Measurements from ENCODE around the gene DENND2A.

DNA sequence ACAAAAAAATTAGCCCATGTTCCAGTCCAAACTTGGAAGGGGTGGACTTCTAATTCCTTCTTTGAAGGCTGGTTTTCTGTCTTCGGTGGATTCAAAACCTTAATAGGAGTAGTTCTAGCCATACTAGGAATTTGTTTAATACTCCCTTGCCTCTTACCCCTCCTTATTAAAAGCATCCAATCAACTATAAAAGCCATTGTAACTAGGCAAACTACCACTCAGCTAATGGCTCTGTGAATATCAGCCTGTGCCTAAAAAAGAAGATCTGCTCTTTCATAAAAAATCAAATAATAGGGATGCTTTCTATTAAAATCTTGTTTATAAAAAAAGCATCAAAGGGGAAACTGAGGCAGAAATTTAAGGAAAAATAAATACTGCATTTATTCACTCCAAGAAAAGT, 28.0 kb upstream of the DENND2A start:
- TF ChIP-seq, protein P1, sequence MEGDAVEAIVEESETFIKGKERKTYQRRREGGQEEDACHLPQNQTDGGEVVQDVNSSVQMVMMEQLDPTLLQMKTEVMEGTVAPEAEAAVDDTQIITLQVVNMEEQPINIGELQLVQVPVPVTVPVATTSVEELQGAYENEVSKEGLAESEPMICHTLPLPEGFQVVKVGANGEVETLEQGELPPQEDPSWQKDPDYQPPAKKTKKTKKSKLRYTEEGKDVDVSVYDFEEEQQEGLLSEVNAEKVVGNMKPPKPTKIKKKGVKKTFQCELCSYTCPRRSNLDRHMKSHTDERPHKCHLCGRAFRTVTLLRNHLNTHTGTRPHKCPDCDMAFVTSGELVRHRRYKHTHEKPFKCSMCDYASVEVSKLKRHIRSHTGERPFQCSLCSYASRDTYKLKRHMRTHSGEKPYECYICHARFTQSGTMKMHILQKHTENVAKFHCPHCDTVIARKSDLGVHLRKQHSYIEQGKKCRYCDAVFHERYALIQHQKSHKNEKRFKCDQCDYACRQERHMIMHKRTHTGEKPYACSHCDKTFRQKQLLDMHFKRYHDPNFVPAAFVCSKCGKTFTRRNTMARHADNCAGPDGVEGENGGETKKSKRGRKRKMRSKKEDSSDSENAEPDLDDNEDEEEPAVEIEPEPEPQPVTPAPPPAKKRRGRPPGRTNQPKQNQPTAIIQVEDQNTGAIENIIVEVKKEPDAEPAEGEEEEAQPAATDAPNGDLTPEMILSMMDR (IDR thresholded peaks at IDR 0.05; ENCODE audit: poor library complexity): no peak
- TF ChIP-seq EZH2 (IDR thresholded peaks at IDR 0.05; ENCODE audit: borderline replicate concordance) (no peak), EZH2phosphoT487 (IDR thresholded peaks at IDR 0.05; ENCODE audit: low read depth, severe bottlenecking, unreplicated experiment) (no peak)

Data from hepatocyte (in vitro differentiated cells).